AG04450 (cell line): ENCODE measurements around the gene CCT8. TPM values are rescaled to one million over a fixed set of nuclear protein-coding genes. Genes with fewer than 3 reads are reported as not detected.
"Not testable (repeated sequence)": the region's sequence is repeated elsewhere in the genome, so short reads cannot be mapped to it uniquely, and the experiment has no call there.

Experiments
- CTCF ChIA-PET: fragments of 300-600, 350-600 bp; formaldehyde crosslinking; extraction: SDS; loops from one replicate; lab custom pipeline; 2022; ENCODE audit warnings: antibody characterized with exemption, inconsistent platforms; lab: Charles Lee
- POLR2A ChIA-PET: fragments of 350-600 bp; formaldehyde crosslinking; extraction: SDS; loops from one replicate; lab custom pipeline; 2021; ENCODE audit warnings: antibody characterized with exemption, inconsistent platforms; lab: Yijun Ruan, JAX
- DNase-seq: peaks from one replicate; pipeline ENCODE4 v3.0.0-alpha.2; 2011; ENCODE audit warnings: low read depth, low spot score
- H3K27ac ChIP-seq: one replicate; pipeline ENCODE4 v1.5.1; 2012; ENCODE audit warnings: low read depth, low read length, control low read depth
- H3K27me3 ChIP-seq: one replicate; pipeline ENCODE4 v1.6.0; 2012; ENCODE audit warnings: low read length; ENCODE audit not compliant: control insufficient read depth, insufficient read depth
- H3K4me3 ChIP-seq: 2 replicates; pipeline ENCODE4 v1.5.1; 2011; ENCODE audit warnings: mild to moderate bottlenecking, low read depth, low read length, control low read depth
- H3K9me3 ChIP-seq: 2 replicates; pipeline ENCODE4 v1.5.1; 2012; ENCODE audit warnings: low read length; ENCODE audit not compliant: control insufficient read depth, insufficient read depth
- polyA plus RNA-seq: library from polyadenylated mRNA; depleted of rRNA; stranded (reverse); fragments of >200 nt; gene quantifications from 2 replicates; pipeline ENCODE4 v1.2.3, GENCODE V29; 2011
- TF ChIP-seq, protein P1 (sequence below): IDR thresholded peaks from 2 replicates; pipeline ENCODE4 v1.5.1; 2011; ENCODE audit warnings: low read depth, low read length, control low read depth, inconsistent platforms

CCT8 gene
- polyA plus RNA-seq, 1 experiment = 265 TPM

DNA sequence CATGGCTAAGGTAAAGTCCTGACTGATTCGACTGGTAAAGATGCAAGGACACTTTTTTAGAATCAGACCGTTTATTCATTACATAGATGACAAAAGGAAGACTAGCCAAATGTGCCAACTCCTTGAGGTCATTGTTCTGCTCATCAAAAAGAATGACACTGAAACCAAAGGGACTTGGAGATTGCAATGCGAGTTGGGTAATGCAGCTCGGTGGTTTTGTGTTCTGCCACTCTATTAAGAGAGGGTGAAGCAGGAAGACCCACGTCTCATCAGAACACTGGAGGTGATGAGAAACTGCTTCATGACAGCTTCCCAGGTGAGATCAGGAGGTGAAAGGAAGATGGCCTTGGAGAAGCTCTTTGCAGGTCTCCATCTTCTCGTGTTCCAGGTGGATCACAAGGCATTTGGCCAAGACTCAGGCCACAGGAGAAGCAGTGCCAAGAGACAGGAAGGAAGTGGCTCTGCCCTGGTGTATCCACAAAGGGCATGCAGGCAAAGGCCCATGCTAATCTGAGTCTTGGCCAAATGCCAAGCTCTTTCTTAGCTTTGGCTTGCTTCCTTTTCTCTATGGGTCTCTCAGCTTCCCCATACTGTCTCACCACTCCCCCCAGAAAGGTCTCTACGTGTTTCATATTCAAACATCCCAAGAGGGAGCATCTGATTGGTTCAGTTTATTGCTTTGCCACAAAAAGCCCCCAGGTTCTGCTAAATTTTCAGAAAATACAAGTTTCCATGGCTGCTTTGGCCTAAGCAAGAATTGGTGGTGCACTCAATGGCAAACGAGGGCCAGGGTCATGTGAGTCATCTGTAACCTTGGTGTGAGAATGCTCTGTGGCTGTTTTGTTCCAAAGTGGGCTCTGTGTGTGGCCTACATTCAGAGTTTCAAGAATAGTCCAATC, 5.7 kb upstream of the CCT8 start:
- Histone ChIP-seq H3K9me3 (no peaks in the 10 kb centered on the region), H3K27me3 (no peaks in the 10 kb centered on the region), H3K4me3 (no peak overlapping the region), H3K27ac (no peak overlapping the region)
- DNase-seq = no peak
- POLR2A ChIA-PET = no interaction called here
- CTCF ChIA-PET = interaction anchor here (0.6 kb wide), 1 partner anchor 66 kb away, joined by 3 read pairs; no protein-coding TSS in a partner anchor
- TF ChIP-seq, protein P1, sequence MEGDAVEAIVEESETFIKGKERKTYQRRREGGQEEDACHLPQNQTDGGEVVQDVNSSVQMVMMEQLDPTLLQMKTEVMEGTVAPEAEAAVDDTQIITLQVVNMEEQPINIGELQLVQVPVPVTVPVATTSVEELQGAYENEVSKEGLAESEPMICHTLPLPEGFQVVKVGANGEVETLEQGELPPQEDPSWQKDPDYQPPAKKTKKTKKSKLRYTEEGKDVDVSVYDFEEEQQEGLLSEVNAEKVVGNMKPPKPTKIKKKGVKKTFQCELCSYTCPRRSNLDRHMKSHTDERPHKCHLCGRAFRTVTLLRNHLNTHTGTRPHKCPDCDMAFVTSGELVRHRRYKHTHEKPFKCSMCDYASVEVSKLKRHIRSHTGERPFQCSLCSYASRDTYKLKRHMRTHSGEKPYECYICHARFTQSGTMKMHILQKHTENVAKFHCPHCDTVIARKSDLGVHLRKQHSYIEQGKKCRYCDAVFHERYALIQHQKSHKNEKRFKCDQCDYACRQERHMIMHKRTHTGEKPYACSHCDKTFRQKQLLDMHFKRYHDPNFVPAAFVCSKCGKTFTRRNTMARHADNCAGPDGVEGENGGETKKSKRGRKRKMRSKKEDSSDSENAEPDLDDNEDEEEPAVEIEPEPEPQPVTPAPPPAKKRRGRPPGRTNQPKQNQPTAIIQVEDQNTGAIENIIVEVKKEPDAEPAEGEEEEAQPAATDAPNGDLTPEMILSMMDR = no peak

DNA sequence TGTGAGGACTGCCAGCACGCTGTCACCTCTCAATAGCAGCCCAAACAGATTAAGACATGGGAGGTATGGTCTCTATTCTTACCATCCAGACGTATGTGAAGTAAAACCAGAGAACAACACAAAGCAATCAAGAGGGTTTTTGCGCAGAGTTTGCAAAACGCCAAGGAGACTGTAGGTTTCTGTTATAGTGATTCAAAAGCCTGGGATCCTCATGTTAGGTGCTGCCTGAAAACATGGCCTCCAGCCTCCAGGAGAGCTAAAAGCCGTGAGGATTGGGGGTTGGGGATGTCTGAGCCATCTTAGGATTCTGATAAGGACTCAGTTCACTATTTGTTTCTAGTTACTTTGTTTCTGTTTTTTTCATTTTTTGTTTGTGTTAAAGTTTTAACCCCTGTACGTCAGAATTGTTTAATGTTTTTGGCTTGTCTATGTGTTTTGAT, 4.2 kb upstream of the CCT8 start:
- H3K4me3 ChIP-seq = peak overlapping the region; percentile 53
- H3K27me3 ChIP-seq = no peaks in the 10 kb centered on the region
- DNase-seq = no peak
- ChIA-PET POLR2A (no interaction called here), CTCF (interaction anchor here (1.6 to 2.5 kb wide), 2 partner anchors 12 to 87 kb away, joined by 6 to 10 read pairs; no protein-coding TSS in a partner anchor)
- H3K9me3 ChIP-seq = no peaks in the 10 kb centered on the region; the same call in 1 of the 2 replicates
- H3K27ac ChIP-seq = peak overlapping the region; percentile 70
- TF ChIP-seq, protein P1 = no peak

DNA sequence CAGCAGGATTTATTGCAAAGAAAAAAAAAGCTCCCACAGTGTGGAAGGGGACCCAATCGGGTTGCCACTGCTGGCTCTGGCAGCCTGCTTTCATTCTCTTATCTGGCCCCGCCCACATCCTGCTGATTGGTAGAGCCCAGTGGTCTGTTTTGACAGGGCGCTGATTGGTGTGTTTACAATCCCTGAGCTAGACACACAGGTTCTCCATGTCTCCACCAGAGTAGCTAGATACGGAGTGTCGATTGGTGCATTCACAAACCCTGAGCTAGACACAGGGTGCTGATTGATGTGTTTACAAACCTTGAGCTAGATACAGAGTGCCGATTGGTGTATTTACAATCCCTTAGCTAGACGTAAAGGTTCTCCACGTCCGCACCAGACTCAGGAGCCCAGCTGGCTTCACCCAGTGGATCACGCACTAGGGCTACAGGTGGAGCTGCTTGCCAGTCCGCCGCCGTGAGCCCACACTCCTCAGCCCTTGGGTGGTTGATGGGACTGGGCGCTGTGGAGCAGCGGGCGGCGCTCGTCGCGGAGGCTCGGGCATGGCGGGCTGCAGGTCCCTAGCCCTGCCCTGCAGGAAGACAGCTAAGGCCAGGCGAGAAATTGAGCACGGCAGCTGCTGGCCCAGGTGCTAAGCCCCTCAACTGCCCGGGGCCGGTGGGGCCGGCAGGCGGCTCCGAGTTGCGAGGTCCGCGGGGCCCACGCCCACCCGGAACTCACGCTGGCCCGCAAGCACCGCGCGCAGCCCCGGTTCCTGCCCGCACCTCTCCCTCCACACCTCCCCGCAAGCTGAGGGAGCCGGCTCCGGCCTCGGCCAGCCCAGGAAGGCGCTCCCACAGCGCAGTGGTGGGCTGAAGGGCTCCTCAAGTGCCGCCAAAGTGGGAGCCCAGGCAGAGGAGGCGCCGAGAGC, 3.5 kb upstream of the CCT8 start:
- DNase-seq, H3K9me3 ChIP-seq, H3K27me3 ChIP-seq: not testable (repeated sequence)
- CTCF ChIA-PET = interaction anchor here (1.6 to 2.5 kb wide), 3 partner anchors 13 to 295 kb away, joined by 5 to 10 read pairs (median 6); no protein-coding TSS in a partner anchor
- POLR2A ChIA-PET = interaction anchor here (0.7 to 1.2 kb wide), 3 partner anchors 53 to 223 kb away, joined by 3 to 4 read pairs (median 3); partner anchors contain the start of genes BACH1 and USP16
- Histone ChIP-seq H3K27ac (peak overlapping the region; percentile 70), H3K4me3 (peak overlapping the region; percentile 53)

DNA sequence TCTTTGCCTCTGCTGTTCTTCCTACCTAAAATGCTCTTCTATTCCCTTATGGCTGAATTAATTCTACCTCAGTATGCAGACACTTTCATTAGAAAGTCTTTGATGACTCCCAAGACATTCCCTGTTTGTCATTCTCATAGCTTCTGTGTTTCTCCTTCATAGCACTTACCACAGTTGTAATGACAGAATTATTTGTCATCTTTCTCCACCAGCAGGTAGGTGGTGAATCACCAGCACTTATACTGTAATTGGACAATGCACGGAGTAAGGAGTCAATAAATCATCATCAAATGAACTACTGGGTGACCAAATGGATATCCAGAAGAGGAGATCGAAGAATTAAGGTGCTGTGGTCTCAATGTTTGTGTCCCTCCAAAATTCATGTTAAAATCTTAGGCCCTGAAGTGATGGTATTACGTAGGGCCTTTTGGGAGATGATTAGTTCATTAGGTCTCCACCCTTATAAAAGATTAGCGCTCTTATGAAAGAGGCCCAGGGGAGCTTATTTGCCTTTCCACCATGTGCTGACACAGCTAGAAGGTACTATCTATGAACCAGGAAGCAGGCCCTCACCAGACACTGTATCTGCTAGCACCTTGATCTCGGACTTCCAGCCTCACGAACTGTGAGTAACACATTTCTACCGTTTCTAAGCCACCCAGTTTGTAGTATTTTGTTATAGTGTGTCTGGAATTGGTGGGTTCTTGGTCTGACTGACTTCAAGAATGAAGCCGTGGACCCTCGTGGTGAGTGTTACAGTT, 2.4 kb upstream of the CCT8 start:
- Histone ChIP-seq H3K27ac (no peak overlapping the region), H3K4me3 (no peak overlapping the region), H3K9me3 (no peaks in the 10 kb centered on the region; the same call in 1 of the 2 replicates), H3K27me3 (no peaks in the 10 kb centered on the region)
- POLR2A ChIA-PET = interaction anchor here (0.9 to 1.2 kb wide), 2 partner anchors 222 to 224 kb away, joined by 3 to 4 read pairs; partner anchors contain the start of gene BACH1
- DNase-seq = no peak
- CTCF ChIA-PET = interaction anchor here (1.6 to 2.5 kb wide), 3 partner anchors 14 to 296 kb away, joined by 5 to 10 read pairs (median 6); no protein-coding TSS in a partner anchor
- TF ChIP-seq, protein P1 = no peak
